Gastroesophageal sphincter (tissue), 4 donors: Measurements from ENCODE around the gene DUS1L. TPM values are rescaled to one million over a fixed set of nuclear protein-coding genes. Genes with fewer than 3 reads are reported as not detected.
A peak's percentile ranks its signal among the peaks of the same experiment; 100 is the strongest.

ENCODE experiments used
- ATAC-seq: fragments of 150-250 bp; one replicate; pipeline ENCODE4 v1.9.1; 2016; ENCODE audit warnings: mild to moderate bottlenecking, moderate library complexity
- H3K27ac ChIP-seq, 4 donors: fragments of 200-600 bp; sonication (generic) in 3 of 4; 1 replicate in 3 of 4; 2 replicates in 1 of 4; pipeline ENCODE4 v1.5.1; 2016 to 2019
- H3K27me3 ChIP-seq: fragments of 200-600 bp; sonication (generic); one replicate; pipeline ENCODE4 v1.5.1; 2019
- H3K36me3 ChIP-seq, 2 donors: fragments of 200-600 bp; sonication (generic); one replicate each; pipeline ENCODE4 v1.5.1; 2019; ENCODE audit warnings: control low read depth in 1 of 2
- H3K4me1 ChIP-seq, 3 donors: fragments of 200-600 bp; sonication (generic); 1 replicate in 2 of 3; 2 replicates in 1 of 3; pipeline ENCODE4 v1.5.1; 2016 to 2019; ENCODE audit warnings: control low read depth in 2 of 3
- H3K4me3 ChIP-seq, 2 donors: fragments of 200-600 bp; sonication (generic); one replicate each; pipeline ENCODE4 v1.5.1; 2019; ENCODE audit warnings: mild to moderate bottlenecking in 1 of 2, moderate library complexity in 1 of 2
- H3K9me3 ChIP-seq, 3 donors: fragments of 200-600 bp; sonication (generic); one replicate each; pipeline ENCODE4 v1.5.1; 2017 to 2019; ENCODE audit warnings: control low read depth in 2 of 3
- CTCF ChIP-seq, 4 experiments: fragments of 200-600 bp in 2 of 4; fragments of 450-650 bp in 2 of 4; sonication (generic) in 1 of 4; IDR thresholded peaks; one replicate each; pipeline ENCODE4 v1.5.1; 2017 to 2019; ENCODE audit warnings: antibody characterized with exemption in 4 of 4, mild to moderate bottlenecking in 2 of 4, moderate library complexity in 2 of 4
- EP300 ChIP-seq: sonication (generic); formaldehyde crosslinking; IDR thresholded peaks from one replicate; pipeline ENCODE4 v1.6.1; 2017; ENCODE audit warnings: antibody characterized with exemption, mild to moderate bottlenecking
- POLR2A ChIP-seq, 2 donors: fragments of 450-650 bp; IDR thresholded peaks; one replicate each; pipeline ENCODE4 v1.6.1; 2017; ENCODE audit warnings: antibody characterized with exemption in 2 of 2, mild to moderate bottlenecking in 2 of 2, moderate library complexity in 1 of 2
- POLR2AphosphoS5 ChIP-seq: sonication (generic); formaldehyde crosslinking; IDR thresholded peaks from one replicate; pipeline ENCODE4 v1.6.1; 2017; ENCODE audit warnings: antibody characterized with exemption
- WGBS, 2 donors: methylation state at CpG; one replicate each; pipeline ENCODE4 v1.1.5; 2018; ENCODE audit warnings: low coverage in 1 of 2; 5-methylcytosine and 5-hydroxymethylcytosine counted together
- total RNA-seq, 4 donors: library from RNA; depleted of rRNA; stranded (reverse); fragments of >200 nt; gene quantifications; one replicate each; pipeline ENCODE4 v1.1.0, GENCODE V29; 2016

Gene DUS1L
- total RNA-seq, 4 donors from 2014 or later = 35.8 to 62.8 (median 52.9) TPM

GRCh38 chr17:82108496-82108945, 42.9 kb upstream of the DUS1L start:
- no peaks in the 10 kb centered on the region for H3K9me3 ChIP-seq
- H3K4me3 ChIP-seq = no peak overlapping the region
- TF ChIP-seq POLR2A (IDR thresholded peaks at IDR 0.05) = no peak
- no peak for TF ChIP-seq EP300
- no peak for TF ChIP-seq POLR2AphosphoS5
- TF ChIP-seq CTCF (IDR thresholded peaks at IDR 0.05) = no peak
- H3K36me3 ChIP-seq = peaks cover 0 to 18% of the 10 kb centered on the region in 2 donors
- peaks cover 0 to 41% (median 23%) of the 10 kb centered on the region in 3 donors for H3K4me1 ChIP-seq
- WGBS, 2 donors = 78 to 87% methylated on average over 7 to 8 of the region's 19 CpGs
- H3K27ac ChIP-seq = no peak overlapping the region
- no peaks in the 10 kb centered on the region for H3K27me3 ChIP-seq
- no peak for ATAC-seq

- Histone ChIP-seq H3K4me1 (peaks cover 0 to 46% (median 26%) of the 10 kb centered on the region in 3 donors), H3K36me3 (peaks cover 0 to 13% of the 10 kb centered on the region in 2 donors), H3K27ac (no peak overlapping the region), H3K9me3 (no peaks in the 10 kb centered on the region), H3K4me3 (no peak overlapping the region), H3K27me3 (no peaks in the 10 kb centered on the region)
- 60 to 86% methylated on average over 1 of the region's 14 CpGs for WGBS, 2 donors
- TF ChIP-seq CTCF (IDR thresholded peaks at IDR 0.05) (no peak), POLR2AphosphoS5 (no peak), EP300 (no peak), POLR2A (IDR thresholded peaks at IDR 0.05) (no peak)
- no peak for ATAC-seq
These were observed 42.4 kb upstream of the DUS1L start for GRCh38 chr17:82108038-82108437.

GRCh38 chr17:82107341-82107860, 41.8 kb upstream of the DUS1L start:
- H3K27me3 ChIP-seq = no peaks in the 10 kb centered on the region
- peak overlapping the region in 1 of 4 donors; percentile 55 for H3K27ac ChIP-seq
- no peak for ATAC-seq
- H3K36me3 ChIP-seq = peaks cover 0 to 7% of the 10 kb centered on the region in 2 donors
- no peaks in the 10 kb centered on the region for H3K9me3 ChIP-seq
- peaks cover 0 to 51% (median 26%) of the 10 kb centered on the region in 3 donors for H3K4me1 ChIP-seq
- WGBS, 2 donors = 95% methylated on average over 4 of the region's 24 CpGs; no CpG with 5 or more reads in 1 of the 2 donors
- TF ChIP-seq CTCF (IDR thresholded peaks at IDR 0.05) (peak in 2 of 4 experiments; percentile 8 to 23), POLR2AphosphoS5 (no peak), EP300 (no peak), POLR2A (IDR thresholded peaks at IDR 0.05) (no peak)
- no peak overlapping the region for H3K4me3 ChIP-seq

- peak; percentile 4 for ATAC-seq
- H3K27ac ChIP-seq = peak overlapping the region in 3 of 4 donors; percentile 43 to 55 (median 54)
- H3K4me1 ChIP-seq = peaks cover 0 to 57% (median 26%) of the 10 kb centered on the region in 3 donors
- peak overlapping the region in 1 of 2 donors; percentile 28 for H3K4me3 ChIP-seq
- TF ChIP-seq POLR2A (IDR thresholded peaks at IDR 0.05) (no peak), POLR2AphosphoS5 (no peak), CTCF (IDR thresholded peaks at IDR 0.05) (no peak), EP300 (no peak)
- peaks cover 0 to under 1% of the 10 kb centered on the region in 2 donors for H3K36me3 ChIP-seq
- H3K27me3 ChIP-seq = no peaks in the 10 kb centered on the region
- no CpG with 5 or more reads among the region's 9 CpGs for WGBS, 2 donors
- no peaks in the 10 kb centered on the region for H3K9me3 ChIP-seq
These were observed 41.2 kb upstream of the DUS1L start for GRCh38 chr17:82106688-82107305.
